Astrocyte (in vitro differentiated cells and primary cell): ENCODE data around the gene KREMEN1.

Experiments used
- EZH2 ChIP-seq: IDR thresholded peaks from 2 replicates; pipeline ENCODE4 v1.6.1; 2012; ENCODE audit warnings: mild to moderate bottlenecking, low read length, inconsistent platforms; ENCODE audit not compliant: insufficient read depth
- TF ChIP-seq, protein P1 (sequence below): IDR thresholded peaks from 2 replicates; pipeline ENCODE4 v1.5.1; 2011; ENCODE audit warnings: low read depth, mild to moderate bottlenecking, inconsistent platforms, low read length, moderate library complexity; ENCODE audit not compliant: insufficient read depth

- TF ChIP-seq, protein P1, sequence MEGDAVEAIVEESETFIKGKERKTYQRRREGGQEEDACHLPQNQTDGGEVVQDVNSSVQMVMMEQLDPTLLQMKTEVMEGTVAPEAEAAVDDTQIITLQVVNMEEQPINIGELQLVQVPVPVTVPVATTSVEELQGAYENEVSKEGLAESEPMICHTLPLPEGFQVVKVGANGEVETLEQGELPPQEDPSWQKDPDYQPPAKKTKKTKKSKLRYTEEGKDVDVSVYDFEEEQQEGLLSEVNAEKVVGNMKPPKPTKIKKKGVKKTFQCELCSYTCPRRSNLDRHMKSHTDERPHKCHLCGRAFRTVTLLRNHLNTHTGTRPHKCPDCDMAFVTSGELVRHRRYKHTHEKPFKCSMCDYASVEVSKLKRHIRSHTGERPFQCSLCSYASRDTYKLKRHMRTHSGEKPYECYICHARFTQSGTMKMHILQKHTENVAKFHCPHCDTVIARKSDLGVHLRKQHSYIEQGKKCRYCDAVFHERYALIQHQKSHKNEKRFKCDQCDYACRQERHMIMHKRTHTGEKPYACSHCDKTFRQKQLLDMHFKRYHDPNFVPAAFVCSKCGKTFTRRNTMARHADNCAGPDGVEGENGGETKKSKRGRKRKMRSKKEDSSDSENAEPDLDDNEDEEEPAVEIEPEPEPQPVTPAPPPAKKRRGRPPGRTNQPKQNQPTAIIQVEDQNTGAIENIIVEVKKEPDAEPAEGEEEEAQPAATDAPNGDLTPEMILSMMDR = no peak
- TF ChIP-seq EZH2 = no peak
Measured at GRCh38 chr22:29071261-29072045, 1.4 kb upstream of the KREMEN1 start.
